HG02840 (cell line): ENCODE data around the gene B3GALT5.
"Not testable (repeated sequence)": the region's sequence is repeated elsewhere in the genome, so short reads cannot be mapped to it uniquely, and the experiment has no call there.

ENCODE experiments used
- ATAC-seq: cut with Tn5 transposase; IDR thresholded peaks from one replicate; pipeline ENCODE4 v1.9.1; 2021; ENCODE audit warnings: mild to moderate bottlenecking, moderate library complexity, moderate number of reproducible peaks; ENCODE audit not compliant: unreplicated experiment, low FRiP score

The B3GALT5 gene

DNA sequence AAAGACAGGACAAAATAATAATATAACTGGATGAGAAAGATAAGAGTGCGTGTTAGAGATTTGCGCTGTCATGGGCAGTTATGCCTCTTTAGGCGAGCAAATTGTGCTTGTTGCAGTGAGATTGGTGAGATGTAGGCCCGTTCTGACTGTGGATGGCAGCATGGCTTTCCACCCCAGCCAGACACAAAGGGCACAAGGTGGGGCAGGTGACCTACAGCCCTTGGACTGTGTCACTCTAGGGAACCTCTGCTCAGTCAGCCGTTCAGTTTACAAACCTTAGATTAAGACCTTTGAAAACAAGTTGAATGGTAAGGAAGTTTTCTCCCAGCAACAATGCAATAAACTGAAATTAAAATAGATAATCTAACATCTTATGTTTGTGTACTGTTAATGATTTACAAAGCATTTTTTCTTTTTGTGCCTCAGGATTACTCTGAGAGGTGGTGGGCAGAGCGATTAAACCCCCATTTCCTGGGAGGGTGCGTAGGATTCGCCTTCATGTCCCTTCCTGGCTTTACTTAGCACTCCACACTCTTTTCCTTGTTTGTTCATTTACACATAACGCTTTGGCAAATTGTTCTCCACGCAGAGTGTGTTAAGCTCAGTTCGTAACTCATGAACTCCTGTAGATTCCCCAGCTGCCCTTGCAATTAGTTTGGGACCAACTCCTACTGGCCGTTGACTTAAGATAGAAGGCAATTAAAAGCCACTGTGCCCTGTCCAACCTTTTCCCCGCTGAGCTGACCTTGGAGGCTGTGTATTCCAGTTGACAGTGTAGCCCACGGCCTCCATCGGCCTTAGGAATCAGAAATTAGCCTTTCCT lies 74.1 kb downstream of the B3GALT5 start:
- ATAC-seq, result no peak

DNA sequence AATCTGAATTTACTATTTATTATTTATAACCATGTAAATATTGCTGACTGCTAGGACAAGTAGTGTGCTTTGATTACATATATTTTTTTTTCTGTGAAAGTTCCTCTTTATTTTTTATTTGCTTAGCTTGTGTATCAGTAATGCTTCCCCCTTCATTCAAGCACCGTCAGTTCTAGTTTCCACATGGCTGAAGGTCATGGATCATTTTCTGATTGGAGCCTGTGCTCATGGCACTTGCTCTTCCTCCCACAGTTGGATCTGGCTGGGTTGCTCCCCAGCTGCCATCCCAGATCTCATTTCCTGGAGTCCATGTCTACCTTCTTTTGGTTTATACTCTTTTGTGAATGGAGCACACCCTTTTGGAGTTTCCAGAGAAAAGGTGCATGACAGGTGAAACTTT lies 75.3 kb downstream of the B3GALT5 start:
- no peak for ATAC-seq

DNA sequence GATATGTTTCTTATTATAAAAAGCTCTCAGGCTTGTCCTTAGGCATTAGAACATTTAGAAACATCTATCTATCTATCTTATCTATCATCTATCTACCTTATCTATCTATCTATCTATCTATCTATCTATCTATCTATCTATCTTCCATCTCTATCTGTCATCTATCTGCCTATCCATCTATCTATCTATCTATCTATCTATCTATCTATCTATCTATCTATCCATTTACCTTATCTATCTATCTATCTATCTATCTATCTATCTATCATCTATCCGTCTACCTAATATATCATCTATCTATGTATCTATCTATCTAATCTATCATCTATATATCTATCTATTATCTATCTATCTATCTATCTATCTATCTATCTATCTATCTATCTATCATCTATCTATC lies 77.1 kb downstream of the B3GALT5 start:
- ATAC-seq, result not testable (repeated sequence)

DNA sequence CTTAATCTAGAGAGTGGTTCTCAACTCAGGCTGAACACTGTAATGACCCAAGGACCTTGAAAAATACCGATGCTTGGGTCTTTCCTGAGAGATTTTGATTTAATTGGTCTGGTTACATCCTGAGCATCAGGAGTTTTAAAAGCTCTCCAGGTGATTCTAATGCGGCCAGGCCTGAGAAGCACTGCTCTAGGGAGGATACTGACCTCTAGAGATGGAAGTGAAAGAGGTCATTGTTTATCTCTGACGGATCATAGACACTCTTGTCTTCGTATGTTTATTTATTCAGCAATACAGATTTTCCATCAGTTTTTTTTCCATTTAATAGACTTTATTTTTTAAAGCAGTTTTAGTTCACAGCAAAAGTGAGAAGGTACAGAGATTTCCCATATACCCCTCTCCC lies 77.7 kb downstream of the B3GALT5 start:
- no peak for ATAC-seq

- ATAC-seq, result no peak
Observed at GRCh38 chr21:39694750-39695149, 82.0 kb downstream of the B3GALT5 start.

DNA sequence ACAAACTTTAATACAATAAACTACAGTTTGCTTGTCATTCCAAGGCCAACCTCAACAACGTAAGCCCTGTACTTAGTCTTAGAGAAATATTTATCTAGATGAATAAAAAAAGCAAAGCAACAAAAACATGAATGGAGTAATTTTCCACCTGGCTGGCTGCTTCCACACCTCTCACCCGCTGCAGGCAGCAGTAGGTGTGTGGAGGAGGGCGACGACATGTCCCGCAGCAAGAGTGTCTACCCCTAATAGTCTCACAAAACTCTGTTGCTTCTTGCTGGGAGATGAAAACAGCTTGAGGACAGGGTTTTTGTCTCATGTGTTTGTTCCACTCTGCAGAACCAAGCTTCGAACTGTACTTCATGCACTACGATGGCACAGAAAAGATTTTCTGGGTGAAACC lies 83.5 kb downstream of the B3GALT5 start:
- ATAC-seq, result no peak

- ATAC-seq, result no peak
Observed at GRCh38 chr21:39696618-39697017, 83.9 kb downstream of the B3GALT5 start.

DNA sequence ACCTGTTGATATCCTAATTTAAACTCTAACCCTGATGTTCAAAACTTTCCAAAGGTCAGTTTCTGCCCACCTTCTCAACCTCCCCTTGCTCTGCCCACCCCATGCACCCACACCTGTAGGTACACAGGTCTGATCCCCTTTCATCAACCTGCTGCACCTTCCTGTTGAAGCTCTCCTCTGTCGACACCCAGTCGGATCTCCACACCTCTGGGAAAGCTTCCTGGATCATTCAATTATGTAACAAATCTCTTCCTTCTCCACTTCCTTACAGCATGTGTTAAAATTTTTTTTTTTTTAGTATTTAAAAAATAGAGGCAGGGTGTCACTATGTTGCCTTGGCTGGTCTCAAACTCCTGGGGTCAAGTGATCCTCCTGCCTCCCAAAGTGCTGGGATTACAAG lies 87.6 kb downstream of the B3GALT5 start:
- no peak for ATAC-seq

- no peak for ATAC-seq
Observed at GRCh38 chr21:39703578-39703977, 90.8 kb downstream of the B3GALT5 start.

DNA sequence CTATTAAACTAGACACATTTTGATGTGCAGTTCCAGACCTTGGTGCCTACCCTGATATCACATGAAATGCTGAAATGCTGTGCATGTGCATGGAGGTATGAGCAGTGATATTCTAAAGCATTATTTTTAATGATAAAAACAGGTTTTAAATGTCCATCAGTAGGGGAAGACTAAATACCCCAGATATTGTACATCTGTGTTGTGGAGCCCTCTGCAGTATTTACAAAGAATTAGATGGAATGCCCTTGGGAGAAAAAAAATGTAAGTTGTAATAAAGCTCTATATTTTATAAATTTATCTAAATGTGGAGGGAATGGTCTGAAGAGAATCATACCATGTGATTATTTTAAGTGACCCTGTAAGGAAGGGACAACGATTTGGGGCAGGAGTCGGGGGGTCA lies 93.1 kb downstream of the B3GALT5 start:
- no peak for ATAC-seq

DNA sequence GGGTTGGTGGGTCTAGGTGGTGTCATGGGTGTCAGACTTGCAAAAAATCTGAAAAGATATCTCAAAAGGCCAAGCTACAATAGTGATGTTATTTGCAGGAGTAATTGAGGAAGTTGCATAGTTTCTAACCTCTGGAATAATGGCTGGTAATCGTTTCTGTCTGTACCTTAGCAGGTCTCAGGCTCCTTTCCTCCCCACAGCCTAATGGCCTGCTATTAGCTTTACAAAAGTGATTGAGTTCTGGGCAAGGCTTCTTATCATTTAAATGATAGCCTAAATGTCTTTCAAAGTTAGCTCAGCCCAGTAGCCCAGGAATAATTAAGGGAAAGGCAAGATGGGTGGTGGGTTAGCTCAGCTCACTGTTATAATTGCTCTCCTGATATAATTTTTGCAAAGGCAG lies 94.6 kb downstream of the B3GALT5 start:
- no peak for ATAC-seq

GRCh38 chr21:39710866-39711265 lies 98.1 kb downstream of the B3GALT5 start:
- no peak for ATAC-seq

DNA sequence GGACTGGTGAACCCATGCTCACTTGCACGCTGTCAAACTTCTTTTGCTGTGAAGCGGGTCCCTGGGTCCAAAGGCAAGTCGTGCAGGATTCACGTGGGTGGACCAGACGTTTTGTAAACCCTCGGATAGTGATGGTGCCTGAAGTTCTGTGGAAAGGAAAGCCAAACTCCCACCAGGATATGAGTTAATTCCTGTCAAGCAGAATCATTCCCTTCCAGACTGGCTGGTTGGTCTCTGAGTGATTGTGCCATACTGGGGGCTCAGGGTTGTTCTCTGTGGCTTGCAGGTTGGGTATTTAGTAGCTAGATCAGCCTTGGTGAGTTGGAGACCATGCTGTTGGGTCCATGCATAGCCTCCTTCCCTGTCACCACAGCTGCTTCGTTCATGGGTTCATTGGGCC lies 99.5 kb downstream of the B3GALT5 start:
- no peak for ATAC-seq

- no peak for ATAC-seq
Observed at GRCh38 chr21:39712976-39713375, 100.2 kb downstream of the B3GALT5 start.

DNA sequence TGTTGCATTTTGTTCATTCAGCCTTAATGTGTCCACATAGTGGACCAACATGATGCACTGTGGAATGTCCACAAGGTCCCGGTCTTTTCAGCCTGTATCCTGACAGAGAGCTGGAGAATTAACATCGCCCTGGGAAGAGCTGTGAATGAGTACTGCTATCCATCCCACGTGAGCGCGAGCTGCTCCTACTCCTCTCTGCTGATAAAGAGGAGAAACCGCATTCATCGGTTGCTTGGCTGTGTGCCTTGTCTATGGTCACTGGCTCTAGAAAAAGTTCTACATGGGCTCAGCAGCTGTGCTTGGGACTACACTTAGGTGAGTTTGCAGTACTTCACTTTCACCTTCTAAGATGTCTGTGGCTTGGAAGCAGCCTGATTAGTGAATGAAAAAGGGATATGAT lies 101.2 kb downstream of the B3GALT5 start:
- no peak for ATAC-seq

GRCh38 chr21:39714331-39714730 lies 101.6 kb downstream of the B3GALT5 start:
- no peak for ATAC-seq

GRCh38 chr21:39715804-39716397 lies 103.2 kb downstream of the B3GALT5 start:
- no peak for ATAC-seq

GRCh38 chr21:39720126-39720778 lies 107.5 kb downstream of the B3GALT5 start:
- ATAC-seq, result no peak

DNA sequence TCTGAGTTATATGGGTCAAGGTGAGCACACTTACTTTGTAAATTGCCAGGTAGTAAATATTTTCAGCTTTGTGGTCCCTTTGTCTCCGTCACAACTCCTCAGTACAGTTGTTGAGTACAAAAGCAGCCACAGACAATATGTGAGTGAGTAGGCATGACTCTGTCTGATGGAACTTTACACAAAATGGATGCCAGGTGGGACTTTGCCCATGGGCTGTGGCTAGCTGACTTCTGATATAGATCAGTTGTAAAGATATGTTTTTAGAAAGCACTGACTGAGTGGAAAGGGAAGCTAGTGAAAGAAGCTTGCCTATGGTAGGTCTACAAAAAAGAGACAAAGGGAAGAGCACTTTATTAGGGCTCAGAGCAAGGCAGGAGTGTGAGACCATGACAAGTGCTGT lies 109.1 kb downstream of the B3GALT5 start:
- ATAC-seq, result no peak
